Fibroblast of gingiva (primary cell): Measurements from ENCODE around the gene RALGPS1.

Experiments
- DNase-seq: peaks from one replicate; pipeline ENCODE4 v3.0.0-alpha.2; 2011; ENCODE audit warnings: low read depth

The RALGPS1 gene

DNA sequence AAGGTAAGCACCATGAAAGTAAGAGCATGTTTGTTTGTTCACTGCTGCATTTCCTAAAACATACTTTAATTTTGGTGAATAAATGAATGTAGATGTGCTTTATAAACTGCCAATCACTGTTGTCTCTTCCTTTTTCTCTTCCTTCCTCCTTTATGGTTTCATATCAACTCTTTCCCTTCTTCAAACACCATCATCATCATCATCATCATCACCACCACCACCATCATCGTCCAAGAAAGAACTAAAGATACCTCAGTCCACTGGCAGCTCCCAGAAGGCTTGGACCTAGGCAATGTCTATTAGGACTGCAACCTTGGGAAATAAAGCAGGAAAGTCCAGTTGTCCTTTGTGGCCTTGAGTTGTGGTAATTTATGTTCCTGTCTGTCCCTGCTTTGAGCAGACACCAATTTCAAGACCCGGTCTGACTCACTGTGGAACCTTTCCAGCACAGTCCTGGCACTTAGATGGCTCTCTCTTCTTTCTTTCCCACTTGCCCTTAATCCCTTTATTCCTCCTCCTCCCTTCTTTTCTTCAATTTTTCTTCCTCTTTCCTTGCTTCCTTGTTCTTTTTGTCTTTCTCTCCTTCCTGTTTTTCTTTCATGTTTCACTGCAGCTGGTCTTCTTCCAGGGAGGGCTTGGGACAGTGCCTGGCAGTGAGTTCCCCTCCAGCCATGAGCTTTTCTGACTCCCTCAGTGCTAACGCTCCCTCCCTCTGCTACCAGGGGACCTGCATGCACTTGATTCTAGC lies 108.5 kb downstream of the RALGPS1 start:
- DNase-seq = no peak

DNA sequence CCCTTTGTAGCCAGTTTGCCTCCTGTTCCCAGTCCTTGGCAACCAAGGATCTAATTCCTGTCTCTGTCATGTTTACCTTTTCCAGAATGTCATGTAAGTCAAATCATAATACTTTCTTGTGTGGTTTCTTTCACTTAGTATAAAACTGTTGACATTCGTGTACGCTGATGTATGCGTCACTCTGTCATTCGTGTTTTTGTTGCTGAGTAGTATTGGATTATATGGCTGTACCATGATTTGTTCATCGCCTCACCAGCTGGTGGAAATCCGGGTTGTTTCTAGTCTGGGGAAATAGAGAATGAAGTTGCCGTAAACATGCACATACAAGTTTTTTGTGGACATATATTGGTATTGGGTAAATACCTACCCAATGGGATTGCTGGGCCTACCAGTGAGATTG lies 110.5 kb downstream of the RALGPS1 start:
- no peak for DNase-seq

DNA sequence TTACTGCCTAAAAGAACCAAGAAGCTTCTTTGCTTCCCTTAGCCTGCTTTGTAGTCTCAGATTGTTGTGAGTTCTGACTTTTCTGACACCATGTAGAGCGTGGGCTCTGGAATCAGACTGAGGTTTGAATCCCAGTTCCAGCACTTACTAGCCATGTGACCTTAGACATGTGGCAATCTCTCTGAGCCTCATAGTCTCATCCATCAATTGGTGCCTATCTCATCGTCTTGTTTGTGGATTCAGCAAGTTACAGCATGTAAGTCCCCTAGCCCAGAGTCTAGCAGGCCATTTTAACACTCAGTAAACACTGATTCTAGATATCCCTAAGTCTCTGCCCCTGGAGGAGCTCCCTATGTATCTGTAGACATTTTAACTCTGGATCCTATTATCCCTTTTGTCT lies 113.1 kb downstream of the RALGPS1 start:
- no peak for DNase-seq

DNA sequence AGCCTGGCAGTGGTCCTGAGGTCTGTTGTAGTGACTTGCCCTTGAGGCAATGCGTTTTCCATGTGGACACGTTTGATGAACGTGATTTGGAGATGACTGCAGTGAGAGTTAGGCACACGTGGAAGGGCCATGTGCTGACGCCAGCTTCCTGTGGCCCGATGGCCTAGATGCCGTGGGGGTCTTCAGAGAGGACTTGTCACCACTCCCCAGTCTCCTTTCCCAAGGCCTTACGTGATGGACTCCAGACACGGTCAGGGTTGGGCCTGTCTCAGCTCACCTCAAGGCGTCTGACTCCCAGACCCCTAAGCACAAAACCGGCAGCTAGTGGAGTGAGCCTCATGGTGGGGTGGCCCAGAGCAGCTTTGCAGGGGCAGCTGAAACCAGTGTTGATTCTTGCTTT lies 115.0 kb downstream of the RALGPS1 start:
- no peak for DNase-seq

DNA sequence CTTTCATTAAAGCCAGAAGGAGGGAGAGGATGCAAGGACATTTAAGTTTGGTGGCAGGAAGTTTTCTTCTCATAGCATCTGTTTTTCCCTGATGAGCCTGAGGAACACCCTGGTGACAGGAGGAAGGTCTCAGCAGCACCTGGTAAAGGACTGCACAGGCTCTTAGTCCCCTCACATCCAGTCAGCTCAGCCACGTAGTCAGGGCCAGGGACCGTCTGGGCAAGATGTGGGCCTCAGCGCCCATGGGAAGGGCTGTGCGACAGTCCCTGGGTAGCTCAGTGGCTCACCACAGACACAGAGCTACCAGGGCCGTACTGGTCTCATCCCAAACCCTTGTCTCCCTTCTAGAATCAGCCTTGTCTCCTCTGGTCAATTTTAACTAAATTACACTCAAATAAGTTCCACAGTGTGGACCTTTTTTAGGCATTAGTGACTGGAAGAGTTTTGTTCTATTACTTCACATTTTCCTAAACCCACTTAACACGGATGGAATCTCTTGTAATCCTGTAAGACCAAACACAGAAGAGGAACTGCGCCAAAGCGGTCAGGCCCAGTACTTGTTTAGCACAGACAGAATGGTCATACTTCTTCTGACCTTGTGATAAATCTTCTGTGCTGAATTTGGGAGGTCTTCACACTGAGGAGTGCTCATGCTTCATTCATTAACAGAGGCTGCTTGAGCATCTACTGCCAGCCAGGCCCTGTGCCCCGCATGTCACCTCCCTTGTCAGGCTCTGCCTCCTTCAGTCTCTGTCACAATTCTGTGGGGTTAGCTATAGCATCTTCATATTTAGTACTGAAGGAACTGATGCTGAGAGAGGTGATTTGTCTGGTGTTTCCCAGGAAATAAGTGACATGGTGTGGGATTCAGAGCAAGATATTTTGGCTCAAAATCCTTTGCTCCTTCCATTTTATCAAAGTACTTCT lies 116.5 kb downstream of the RALGPS1 start:
- peak; percentile 16 for DNase-seq

DNA sequence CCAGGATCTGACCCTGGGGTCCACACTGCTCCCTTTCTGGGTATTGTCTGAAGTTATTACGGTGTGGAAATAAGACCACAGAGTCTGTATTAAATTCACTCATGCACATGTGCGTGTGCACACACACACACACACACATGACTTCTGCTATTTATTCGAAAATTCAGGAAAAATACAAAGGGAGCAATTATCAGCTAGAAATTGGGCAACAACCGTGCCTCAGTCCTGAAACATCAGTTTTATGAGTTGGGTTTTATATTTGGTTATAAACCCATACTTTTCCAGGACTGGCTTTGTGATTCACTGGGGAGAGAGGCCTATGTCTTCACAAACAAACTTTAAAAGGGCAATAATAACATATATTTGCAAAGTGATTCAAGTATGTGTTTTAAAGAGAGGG lies 117.7 kb downstream of the RALGPS1 start:
- no peak for DNase-seq

DNA sequence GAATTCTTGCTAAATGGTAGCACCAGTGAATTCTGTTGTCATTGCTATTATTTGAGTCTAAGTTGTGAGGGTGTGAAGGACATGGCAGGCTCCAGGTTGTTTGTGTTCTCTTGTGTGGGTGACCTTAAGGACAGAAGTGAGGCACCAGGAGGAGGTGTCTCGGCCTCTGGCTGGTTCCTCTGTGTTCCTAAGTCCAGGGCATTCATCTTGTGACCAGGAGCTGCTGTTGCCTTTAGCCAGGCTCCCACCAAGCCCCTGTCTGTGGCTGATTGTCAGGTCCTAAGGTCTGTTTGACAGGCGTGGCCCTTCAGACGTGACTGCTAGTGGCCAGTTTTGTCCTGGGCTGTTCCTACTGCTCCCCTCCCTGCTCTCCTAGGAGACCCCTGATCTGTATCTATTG lies 118.5 kb downstream of the RALGPS1 start:
- DNase-seq = no peak

DNA sequence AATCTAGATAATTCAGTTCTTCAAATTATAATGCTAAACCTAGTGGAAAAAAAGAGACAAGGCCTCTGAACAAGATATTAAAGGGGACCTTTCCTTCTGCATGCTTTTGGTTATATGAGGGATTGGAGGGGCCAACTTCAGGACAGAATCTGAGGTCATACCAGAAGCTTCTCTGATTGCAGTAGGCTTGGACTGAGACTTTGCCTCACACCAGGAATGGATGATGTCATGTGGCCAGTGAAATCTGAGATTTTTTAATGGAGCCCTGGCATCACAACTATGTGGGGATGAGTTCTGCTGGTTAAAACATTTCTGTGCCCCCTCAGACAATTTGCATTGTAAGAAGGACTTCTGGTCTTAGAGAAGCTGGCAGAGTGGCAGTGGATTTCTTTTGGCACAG lies 119.2 kb downstream of the RALGPS1 start:
- peak; percentile 68 for DNase-seq

DNA sequence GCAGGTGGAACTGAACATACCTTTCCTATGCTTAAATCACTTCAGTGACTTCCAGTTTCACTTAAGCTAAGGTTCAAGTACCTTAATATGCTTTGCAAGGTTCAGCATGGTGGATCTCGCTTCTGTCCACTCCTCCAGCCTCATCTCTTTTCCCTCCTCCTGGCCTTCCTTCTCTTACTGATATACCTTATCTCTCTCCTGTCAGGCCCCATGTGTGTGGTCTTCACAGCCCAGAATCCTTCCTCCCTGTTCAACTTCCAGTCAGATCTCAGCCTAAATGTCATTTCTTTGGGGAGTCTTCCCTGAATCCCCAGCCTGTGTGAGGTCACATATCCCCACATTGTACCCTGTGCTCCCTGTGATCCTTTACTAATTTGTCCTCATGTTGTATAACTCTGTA lies 120.1 kb downstream of the RALGPS1 start:
- DNase-seq = no peak

DNA sequence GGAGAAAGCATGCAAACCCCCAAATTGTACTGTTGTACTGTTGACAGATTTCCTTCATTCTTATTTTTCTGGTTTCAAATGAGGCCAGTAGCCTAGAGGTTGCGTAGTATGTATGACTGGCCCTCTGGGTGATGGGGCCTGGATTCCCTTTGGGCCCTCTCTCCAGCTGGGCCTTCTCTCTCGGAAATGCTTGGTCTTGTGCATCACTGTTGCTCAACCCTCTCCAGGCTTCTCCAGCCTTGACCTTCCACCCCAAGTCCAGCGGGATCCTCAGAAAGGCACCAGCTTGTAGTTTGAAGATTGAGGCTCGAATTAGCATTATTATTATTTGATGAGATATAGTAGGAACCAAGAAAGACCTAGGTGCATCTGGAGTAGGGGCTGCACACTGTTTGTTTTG lies 120.8 kb downstream of the RALGPS1 start:
- peak; percentile 89 for DNase-seq

DNA sequence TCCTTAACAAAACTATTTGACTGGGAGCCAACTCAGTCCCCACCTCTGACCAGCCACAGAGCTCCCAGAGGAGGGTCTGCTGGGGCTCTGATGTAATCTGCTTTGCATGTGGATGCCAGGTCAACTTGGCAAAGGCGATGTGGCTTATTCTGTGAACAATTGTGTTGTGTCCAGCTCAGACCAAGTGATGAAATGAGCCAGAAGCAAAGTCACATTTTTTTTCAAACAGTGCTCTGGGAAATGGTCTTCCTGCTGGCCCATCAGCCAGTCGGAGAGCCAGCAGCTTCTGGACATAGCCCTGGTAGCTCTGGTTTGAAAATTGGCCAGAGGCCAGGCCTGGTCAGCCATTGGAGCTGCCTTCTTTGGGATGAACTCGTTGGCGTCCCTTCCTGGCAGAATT lies 121.4 kb downstream of the RALGPS1 start:
- DNase-seq = peak; percentile 83

DNA sequence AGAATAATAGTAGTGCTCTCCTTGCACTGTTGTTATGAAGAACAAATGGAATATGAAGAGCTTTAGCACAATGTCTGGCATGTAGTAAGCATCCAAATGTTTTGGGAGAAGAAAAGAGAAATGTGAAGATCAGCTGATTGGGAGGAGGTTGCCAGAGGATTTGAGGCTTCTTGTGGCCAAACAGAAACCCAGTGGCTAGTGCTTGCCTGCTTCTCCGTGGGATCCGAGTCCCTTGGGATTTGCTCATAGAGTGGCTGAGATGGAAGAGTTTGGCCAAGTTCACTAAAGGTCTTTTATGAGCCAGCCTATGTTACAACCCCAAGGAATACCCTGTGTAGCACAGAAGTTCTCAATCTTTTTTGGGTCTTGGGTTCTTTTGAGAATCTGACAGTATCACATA lies 121.9 kb downstream of the RALGPS1 start:
- DNase-seq = no peak

DNA sequence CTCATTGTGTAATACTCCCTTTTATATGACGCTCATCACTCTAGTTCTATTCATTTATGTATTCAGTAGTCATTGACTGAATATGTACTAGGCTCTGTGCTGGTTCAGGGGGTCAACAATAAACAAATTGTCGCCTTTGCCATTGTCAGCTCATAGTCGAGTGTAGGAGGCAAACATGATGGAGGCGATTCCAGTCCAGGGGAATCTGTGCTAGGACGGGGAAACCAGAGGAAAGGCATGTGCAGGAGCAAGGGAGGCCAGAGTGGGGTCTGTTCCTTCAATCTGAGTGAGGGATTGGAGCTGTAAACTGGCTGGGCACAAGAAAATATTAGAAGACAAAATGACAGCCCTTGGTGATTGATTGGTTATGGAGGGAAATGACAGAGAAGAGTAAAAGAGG lies 123.9 kb downstream of the RALGPS1 start:
- DNase-seq = no peak

DNA sequence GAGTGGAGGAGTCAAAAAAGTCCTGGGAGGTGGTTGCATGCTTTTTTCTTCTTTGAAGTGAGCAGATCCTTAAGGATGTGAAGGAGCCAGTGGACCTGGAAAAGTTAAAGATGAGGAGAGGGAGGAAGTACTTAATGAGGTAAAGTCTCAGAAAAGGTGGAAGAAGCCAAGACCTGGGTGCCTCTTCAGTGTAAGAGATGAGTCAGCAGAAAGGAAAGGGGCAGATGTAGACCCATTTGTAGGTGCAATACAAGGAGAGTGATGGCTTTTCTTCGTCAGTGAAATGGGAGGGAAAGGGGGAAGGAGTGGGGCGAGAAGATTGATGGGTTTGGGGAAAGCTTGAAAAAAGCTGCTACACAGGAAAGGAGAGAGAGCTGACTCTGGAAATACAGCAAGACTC lies 124.9 kb downstream of the RALGPS1 start:
- DNase-seq = no peak

DNA sequence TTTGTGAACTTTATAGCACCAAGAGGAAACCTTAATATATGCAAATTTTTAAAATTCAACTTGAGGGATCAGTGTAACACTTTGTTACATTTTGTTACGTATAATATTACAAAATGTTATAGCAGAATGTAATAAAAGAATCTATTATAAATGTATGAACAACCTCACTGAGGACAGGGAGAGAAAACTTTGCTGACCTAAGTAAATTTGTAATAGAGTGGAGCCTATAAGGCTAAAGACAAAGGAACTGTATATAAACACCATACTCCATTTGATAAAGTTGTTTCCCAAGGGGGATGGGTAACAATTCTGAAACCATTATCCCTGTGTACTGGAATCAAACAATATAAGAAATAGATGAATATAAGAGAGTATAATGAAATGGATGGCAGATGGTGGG lies 130.6 kb downstream of the RALGPS1 start:
- no peak for DNase-seq

DNA sequence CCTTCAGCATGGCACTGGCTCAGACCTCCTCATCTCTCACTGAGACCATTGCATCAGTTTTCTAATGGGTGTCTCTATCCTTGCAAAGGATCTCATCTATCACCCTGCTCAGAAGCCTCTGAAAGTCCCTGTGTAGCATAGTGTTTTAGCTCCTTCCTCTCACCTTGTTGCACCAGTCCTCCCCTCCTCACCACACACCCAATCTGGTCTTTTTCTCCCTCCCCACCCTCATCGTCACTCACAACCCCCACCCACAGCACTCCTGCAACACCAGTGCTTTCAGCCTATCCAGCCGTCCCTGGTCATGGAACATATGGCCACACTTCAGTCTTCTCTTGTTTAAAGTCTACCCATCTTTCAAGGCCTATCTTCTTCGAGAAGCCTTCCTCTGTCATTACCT lies 133.4 kb downstream of the RALGPS1 start:
- no peak for DNase-seq

DNA sequence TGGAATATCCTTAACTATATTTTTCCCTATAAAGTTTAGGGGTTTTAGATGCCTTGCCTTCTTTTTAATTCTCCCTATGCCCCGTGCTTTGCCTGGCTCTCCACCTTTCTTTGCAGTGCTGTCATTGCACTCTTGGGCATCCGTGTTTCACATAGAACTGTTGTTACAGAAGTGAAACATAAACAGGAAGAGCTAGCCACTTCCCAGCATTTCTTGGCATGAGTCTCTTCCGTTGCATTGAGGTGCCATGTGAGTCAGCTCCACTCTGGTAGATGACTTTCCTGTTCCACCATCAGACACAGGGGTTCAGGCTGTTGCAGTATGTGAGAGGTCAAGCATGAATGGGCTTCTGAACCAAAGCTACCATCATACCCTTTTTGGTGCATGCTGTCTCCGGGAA lies 134.5 kb downstream of the RALGPS1 start:
- peak; percentile 87 for DNase-seq

DNA sequence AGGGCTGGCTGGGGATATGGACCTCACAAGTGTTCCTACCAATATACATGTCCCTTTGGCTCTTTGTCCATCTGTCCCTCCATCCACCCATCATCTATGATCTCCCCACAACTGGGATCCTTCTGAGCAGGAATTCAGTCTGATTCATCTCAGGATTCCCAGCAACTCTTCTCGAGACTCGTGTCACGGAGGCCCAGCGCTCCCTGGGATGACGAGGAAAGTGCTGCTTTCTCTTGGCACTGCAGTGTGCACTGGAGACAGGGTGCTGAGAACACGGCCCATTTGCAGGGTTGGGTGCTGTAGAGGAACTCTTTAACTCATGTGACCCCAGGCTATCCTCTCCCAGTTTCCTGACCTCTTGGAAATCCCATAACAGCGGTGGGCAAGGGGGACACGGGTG lies 135.0 kb downstream of the RALGPS1 start:
- DNase-seq = no peak

DNA sequence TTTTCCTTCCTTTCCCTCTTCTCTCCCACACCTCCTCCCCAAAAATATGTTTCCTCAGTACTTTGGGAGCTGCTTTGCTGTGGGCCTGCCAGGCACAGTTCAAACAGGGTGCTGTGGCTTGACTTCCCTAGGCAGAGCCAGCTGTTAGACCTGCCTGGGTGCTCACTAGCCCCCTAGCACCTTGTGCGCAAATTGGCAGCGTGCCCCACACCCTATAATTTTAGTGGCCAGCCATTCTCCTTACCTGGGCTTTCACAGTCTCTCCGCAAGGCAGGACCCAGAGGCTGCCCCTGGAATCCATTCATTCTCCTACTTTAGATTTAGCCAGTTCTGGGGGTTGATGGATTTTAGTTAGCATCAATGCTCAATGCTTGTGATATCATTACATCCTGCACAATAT lies 135.6 kb downstream of the RALGPS1 start:
- no peak for DNase-seq

DNA sequence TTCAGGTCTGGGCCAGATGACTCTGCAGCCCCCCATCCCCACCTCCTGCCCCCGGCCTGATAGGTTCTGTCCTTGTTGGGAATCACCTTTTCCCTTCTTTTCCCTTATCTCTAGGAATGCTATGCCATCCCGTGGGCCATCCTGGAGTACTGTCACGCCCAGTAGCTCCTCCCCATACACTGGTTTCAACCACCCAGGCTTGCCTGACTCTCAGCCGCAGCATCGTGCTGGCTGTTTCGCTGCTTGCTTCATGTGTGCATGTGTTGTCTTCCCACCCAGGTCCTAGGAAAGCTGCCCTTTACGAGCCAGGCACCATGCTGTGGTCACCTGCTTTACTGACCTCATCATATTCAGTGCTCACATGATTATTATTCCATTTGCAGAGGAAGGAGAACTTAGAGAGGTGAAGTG lies 136.0 kb downstream of the RALGPS1 start:
- DNase-seq = no peak

DNA sequence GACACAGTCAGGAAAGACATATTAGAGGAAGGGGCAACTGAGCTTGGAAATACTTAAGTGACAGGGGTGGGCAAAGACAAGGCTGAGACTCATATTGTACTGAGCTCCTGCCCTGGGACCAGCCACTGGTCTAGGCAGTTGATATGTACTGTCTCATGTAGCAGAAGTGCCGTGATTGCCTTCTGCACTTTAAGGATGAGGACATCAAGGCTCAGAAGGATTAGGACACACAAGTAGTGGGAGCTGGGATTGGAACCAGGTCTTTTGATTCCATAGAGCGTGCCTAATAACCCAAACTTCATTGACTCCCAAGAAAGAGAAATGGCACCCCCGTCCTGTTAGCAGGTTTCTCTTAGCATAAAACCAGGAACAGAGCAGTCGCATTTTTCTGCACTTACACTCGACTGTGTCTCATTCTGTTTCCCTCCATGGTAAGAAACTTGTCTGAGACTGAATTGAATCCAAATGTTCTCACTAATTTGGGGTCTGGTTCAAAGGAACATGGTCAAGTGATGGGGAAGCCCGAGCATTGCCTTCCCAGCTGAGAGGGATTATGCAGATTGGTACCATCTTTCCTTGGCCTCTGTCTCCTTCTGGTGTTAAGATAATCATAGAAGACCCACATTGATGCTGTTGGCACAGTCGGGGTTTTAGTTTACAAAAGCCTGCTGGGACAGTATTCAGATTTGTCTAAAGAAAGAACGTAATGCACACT lies 137.5 kb downstream of the RALGPS1 start:
- DNase-seq = no peak

DNA sequence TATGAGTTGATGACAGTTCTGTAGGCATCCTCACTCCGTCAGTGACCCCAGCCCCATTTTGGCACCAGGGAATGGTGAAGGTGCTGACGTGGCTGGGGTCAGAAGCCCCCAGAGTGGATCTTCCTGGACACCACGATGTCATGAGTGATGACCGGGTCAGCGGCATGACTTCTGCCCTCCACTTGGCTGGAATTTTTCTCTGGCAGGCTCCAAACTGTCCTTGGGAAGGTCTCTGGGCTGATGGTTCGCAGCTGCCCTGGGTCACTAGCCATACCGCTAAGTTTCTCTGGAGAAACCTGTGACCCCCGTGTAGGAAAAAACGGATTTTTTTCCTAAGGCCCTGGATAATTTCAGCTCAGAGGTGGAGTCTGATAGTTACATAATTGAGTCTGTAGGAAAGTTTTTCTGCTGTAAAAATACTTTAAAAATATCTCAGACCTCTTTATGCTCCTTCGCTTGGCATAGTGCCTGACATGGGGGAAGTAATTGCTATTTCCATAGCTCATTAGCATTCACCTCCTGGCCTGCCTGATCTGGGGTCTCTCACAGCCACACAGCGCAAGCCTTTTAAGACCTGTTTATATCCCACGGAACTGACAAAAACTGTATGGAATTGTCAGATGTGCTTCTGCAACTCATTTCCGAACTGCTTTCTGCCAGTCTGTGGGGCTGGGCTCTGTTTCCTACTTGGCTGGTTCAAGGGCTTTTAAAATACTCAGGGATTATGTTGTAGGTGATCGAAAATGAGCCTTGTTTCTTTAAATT lies 138.7 kb downstream of the RALGPS1 start:
- DNase-seq = no peak
